H1 (cell line): ENCODE data around the gene OPCML.

Experiments
- BACH1 ChIP-seq: IDR thresholded peaks from 2 replicates; pipeline ENCODE4 v1.6.1; 2012; ENCODE audit warnings: low read length, improper control_type of control experiment
- EP300 ChIP-seq, 2 experiments: IDR thresholded peaks; 1 replicate in 1 of 2; 2 replicates in 1 of 2; pipeline ENCODE4 v1.6.1; 2011 to 2012; ENCODE audit warnings: low read depth in 2 of 2, low read length in 2 of 2, mild to moderate bottlenecking in 2 of 2, borderline replicate concordance in 1 of 2, inconsistent platforms in 1 of 2, moderate library complexity in 1 of 2
- GABPA ChIP-seq: IDR thresholded peaks from 2 replicates; pipeline ENCODE4 v1.6.1; 2011; ENCODE audit warnings: mild to moderate bottlenecking, low read length, moderate library complexity, borderline replicate concordance; ENCODE audit not compliant: insufficient read depth
- JUND ChIP-seq: IDR thresholded peaks from 2 replicates; pipeline ENCODE4 v1.6.1; 2011; ENCODE audit warnings: mild to moderate bottlenecking, improper control_type of control experiment, low read length
- POLR2A ChIP-seq, 2 experiments: IDR thresholded peaks; 1 replicate in 1 of 2; 2 replicates in 1 of 2; pipeline ENCODE4 v1.6.1; 2011; ENCODE audit warnings: low read depth in 2 of 2, low read length in 2 of 2, mild to moderate bottlenecking in 2 of 2; ENCODE audit errors: control extremely low read depth in 1 of 2
- SIX5 ChIP-seq: IDR thresholded peaks from 2 replicates; pipeline ENCODE4 v1.6.1; 2011; ENCODE audit warnings: mild to moderate bottlenecking, low read depth, low read length
- SUZ12 ChIP-seq: fragments of 200-600 bp; sonication (generic); IDR thresholded peaks from 2 replicates; pipeline ENCODE4 v1.6.1; 2012; ENCODE audit warnings: mild to moderate bottlenecking, inconsistent platforms, low read length, moderate library complexity, mixed read lengths
- TBP ChIP-seq: IDR thresholded peaks from 2 replicates; pipeline ENCODE4 v1.6.1; 2011; ENCODE audit warnings: low read depth, low read length, improper control_type of control experiment
- TF ChIP-seq, protein P1 (sequence below): IDR thresholded peaks from 2 replicates; pipeline ENCODE4 v1.6.1; 2012; ENCODE audit warnings: inconsistent platforms
- TF ChIP-seq, protein P2 (sequence below), 3 experiments: IDR thresholded peaks; 1 replicate in 2 of 3; 2 replicates in 1 of 3; pipeline versions ENCODE4 v1.5.1 to v1.6.1; 2011; ENCODE audit warnings: low read length in 3 of 3, mild to moderate bottlenecking in 3 of 3, inconsistent platforms in 2 of 3, low read depth in 1 of 3, moderate library complexity in 1 of 3; ENCODE audit not compliant: insufficient read depth in 1 of 3; ENCODE audit errors: control extremely low read depth in 1 of 3

- TF ChIP-seq, protein P1, sequence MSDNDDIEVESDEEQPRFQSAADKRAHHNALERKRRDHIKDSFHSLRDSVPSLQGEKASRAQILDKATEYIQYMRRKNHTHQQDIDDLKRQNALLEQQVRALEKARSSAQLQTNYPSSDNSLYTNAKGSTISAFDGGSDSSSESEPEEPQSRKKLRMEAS: no peak
- no peak for TF ChIP-seq TBP
- TF ChIP-seq, protein P2, sequence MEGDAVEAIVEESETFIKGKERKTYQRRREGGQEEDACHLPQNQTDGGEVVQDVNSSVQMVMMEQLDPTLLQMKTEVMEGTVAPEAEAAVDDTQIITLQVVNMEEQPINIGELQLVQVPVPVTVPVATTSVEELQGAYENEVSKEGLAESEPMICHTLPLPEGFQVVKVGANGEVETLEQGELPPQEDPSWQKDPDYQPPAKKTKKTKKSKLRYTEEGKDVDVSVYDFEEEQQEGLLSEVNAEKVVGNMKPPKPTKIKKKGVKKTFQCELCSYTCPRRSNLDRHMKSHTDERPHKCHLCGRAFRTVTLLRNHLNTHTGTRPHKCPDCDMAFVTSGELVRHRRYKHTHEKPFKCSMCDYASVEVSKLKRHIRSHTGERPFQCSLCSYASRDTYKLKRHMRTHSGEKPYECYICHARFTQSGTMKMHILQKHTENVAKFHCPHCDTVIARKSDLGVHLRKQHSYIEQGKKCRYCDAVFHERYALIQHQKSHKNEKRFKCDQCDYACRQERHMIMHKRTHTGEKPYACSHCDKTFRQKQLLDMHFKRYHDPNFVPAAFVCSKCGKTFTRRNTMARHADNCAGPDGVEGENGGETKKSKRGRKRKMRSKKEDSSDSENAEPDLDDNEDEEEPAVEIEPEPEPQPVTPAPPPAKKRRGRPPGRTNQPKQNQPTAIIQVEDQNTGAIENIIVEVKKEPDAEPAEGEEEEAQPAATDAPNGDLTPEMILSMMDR (IDR thresholded peaks at IDR 0.05; ENCODE audit: control extremely low read depth in 1 of 3, insufficient read depth in 1 of 3, low read depth in 1 of 3, low read length in 3 of 3): no peak
- no peak for TF ChIP-seq GABPA
- no peak for TF ChIP-seq SUZ12
- TF ChIP-seq POLR2A (IDR thresholded peaks at IDR 0.05; ENCODE audit: control extremely low read depth in 1 of 2, low read depth in 2 of 2, low read length in 2 of 2): no peak
- no peak for TF ChIP-seq SIX5
- TF ChIP-seq BACH1: no peak
- TF ChIP-seq JUND: no peak
- TF ChIP-seq EP300 (IDR thresholded peaks at IDR 0.05; ENCODE audit: borderline replicate concordance in 1 of 2, low read depth in 2 of 2, low read length in 2 of 2): no peak
These were observed 273.6 kb downstream of the OPCML start for GRCh38 chr11:133258751-133259150.
